HepG2 (cell line): Measurements from ENCODE around the gene CLEC16A. TPM values are rescaled to one million over a fixed set of nuclear protein-coding genes. Genes with fewer than 3 reads are reported as not detected.
A peak's percentile ranks its signal among the peaks of the same experiment; 100 is the strongest.

Experiments used
- ATAC-seq: fragments of 200-7000 bp; cut with Tn5 transposase; 3 replicates; pipeline ENCODE4 v1.9.1; 2020; ENCODE audit warnings: mild to moderate bottlenecking, moderate library complexity
- BruUV-seq: library from RNA; stranded (reverse); fragments of 400-500 nt; replicated peaks from 2 replicates; lab custom pipeline; 2021; lab: Mats Ljungman, UMichigan
- CTCF ChIA-PET: fragments of 300-600 bp; formaldehyde crosslinking; extraction: SDS; loops from one replicate; lab custom pipeline; 2021; ENCODE audit warnings: low total read pairs, inconsistent platforms, low intra/inter-chr PET ratio; lab: Yijun Ruan, JAX
- POLR2A ChIA-PET: fragments of 350-600 bp; sonication (Branson Sonifier 250); formaldehyde crosslinking; loops from one replicate; lab custom pipeline; 2020; ENCODE audit warnings: antibody characterized with exemption, inconsistent platforms; lab: Yijun Ruan, JAX
- DNase-seq: peaks from one replicate; pipeline ENCODE4 v3.0.0-alpha.2; 2015; ENCODE audit warnings: low spot score
- FAIRE-seq: peaks from 3 replicates; lab custom pipeline; 2011; peaks lifted over from hg19 to GRCh38; lab: Jason Lieb, UNC
- H2AFZ ChIP-seq: one replicate; pipeline ENCODE4 v1.6.1; 2011; ENCODE audit warnings: low read length, inconsistent platforms
- H3K27ac ChIP-seq: fragments of 300-600 bp; 3 replicates; pipeline ENCODE4 v1.8.0; 2011; ENCODE audit warnings: mixed run types, mild to moderate bottlenecking, mixed read lengths, low read length, inconsistent platforms; ENCODE audit not compliant: insufficient read depth; ENCODE audit errors: extremely low read length
- H3K27me3 ChIP-seq, 2 experiments: fragments of 200-600 bp in 1 of 2; 2 replicates in 1 of 2; 3 replicates in 1 of 2; pipeline versions ENCODE4 v1.6.0 to v1.8.0; 2011; ENCODE audit warnings: low read length in 2 of 2, mild to moderate bottlenecking in 2 of 2, moderate library complexity in 2 of 2, inconsistent platforms in 1 of 2; ENCODE audit not compliant: insufficient read depth in 2 of 2, control insufficient read depth in 1 of 2
- H3K36me3 ChIP-seq, 2 experiments: fragments of 200-600 bp in 1 of 2; replicated peaks in 1 of 2; 2 replicates in 1 of 2; 3 replicates in 1 of 2; pipeline versions ENCODE4 v1.5.1 to v1.8.0; 2011; ENCODE audit warnings: low read length in 2 of 2, inconsistent platforms in 1 of 2; ENCODE audit not compliant: insufficient read depth in 2 of 2, control insufficient read depth in 1 of 2
- H3K4me1 ChIP-seq: 2 replicates; pipeline ENCODE4 v1.5.1; 2012; ENCODE audit warnings: low read length, inconsistent platforms; ENCODE audit not compliant: insufficient read depth
- H3K4me2 ChIP-seq: 2 replicates; pipeline ENCODE4 v1.6.0; 2011; ENCODE audit warnings: low read depth, low read length, inconsistent platforms
- H3K4me3 ChIP-seq, 3 experiments: fragments of 200-600 bp in 1 of 3; sonication (generic), shearing (Covaris generic) in 1 of 3; replicated peaks in 1 of 3; 2 replicates each; pipeline ENCODE4 v1.5.1; 2011 to 2016; ENCODE audit warnings: low read length in 3 of 3, inconsistent platforms in 2 of 3, low read depth in 2 of 3, mild to moderate bottlenecking in 2 of 3, control low read depth in 1 of 3, mixed read lengths in 1 of 3; ENCODE audit not compliant: insufficient read depth in 1 of 3
- H3K79me2 ChIP-seq: one replicate; pipeline ENCODE4 v1.6.1; 2011; ENCODE audit warnings: low read length, inconsistent platforms; ENCODE audit not compliant: insufficient read depth
- H3K9ac ChIP-seq: 2 replicates; pipeline ENCODE4 v1.6.0; 2011; ENCODE audit warnings: mild to moderate bottlenecking, low read depth, low read length, inconsistent platforms; ENCODE audit not compliant: insufficient read depth
- H3K9me3 ChIP-seq: 2 replicates; pipeline ENCODE4 v1.5.1; 2012; ENCODE audit warnings: mild to moderate bottlenecking, low read length
- H4K20me1 ChIP-seq: 2 replicates; pipeline ENCODE4 v1.6.0; 2011; ENCODE audit warnings: inconsistent platforms, mild to moderate bottlenecking, low read length, moderate library complexity; ENCODE audit not compliant: insufficient read depth
- ARID5B ChIP-seq: IDR thresholded peaks from 2 replicates; pipeline ENCODE4 v1.4.0; 2020; ENCODE audit warnings: mild to moderate bottlenecking, missing genetic modification reagents
- KDM3A ChIP-seq: IDR thresholded peaks from 2 replicates; pipeline ENCODE4 v1.6.1; 2018; ENCODE audit warnings: low read depth, missing compliant biosample characterization
- PHF5A ChIP-seq: IDR thresholded peaks from one replicate; pipeline ENCODE4 v1.6.1; 2018; ENCODE audit warnings: low read depth, missing genetic modification reagents; ENCODE audit not compliant: unreplicated experiment
- ZNF121 ChIP-seq: sonication (generic); formaldehyde crosslinking; IDR thresholded peaks from 2 replicates; pipeline ENCODE4 v1.5.0; 2020; ENCODE audit warnings: mild to moderate bottlenecking, missing genetic modification reagents
- ZNF629 ChIP-seq: sonication (generic); formaldehyde crosslinking; conservative IDR thresholded peaks from 2 replicates; pipeline ENCODE4 v1.5.0; 2020; ENCODE audit warnings: missing genetic modification reagents
- ZNF644 ChIP-seq: IDR thresholded peaks from 2 replicates; pipeline ENCODE4 v1.6.1; 2016; ENCODE audit warnings: low read depth
- ZNF678 ChIP-seq: sonication (generic); formaldehyde crosslinking; IDR thresholded peaks from 2 replicates; pipeline ENCODE4 v1.4.0; 2020; ENCODE audit warnings: mild to moderate bottlenecking, missing genetic modification reagents
- WGBS: methylation state at CpG from one replicate; pipeline ENCODE4 v1.1.6; 2017; ENCODE audit warnings: low lambda C conversion rate; 5-methylcytosine and 5-hydroxymethylcytosine counted together
- in situ Hi-C: cut with HindIII; loops from 2 replicates; pipeline ENCODE4 v1.10.0; 2017; ENCODE audit warnings: low pct_unique_long_range_greater_than_20kb; ENCODE audit not compliant: extremely low pct_ligation_motif_present
- intact Hi-C: fragments of 100-400 bp; cut with micrococcal nuclease; formaldehyde crosslinking; loops from one replicate; pipeline ENCODE4 v1.10.0; 2022; ENCODE audit not compliant: unreplicated experiment
- polyA plus RNA-seq, 8 experiments: library from polyadenylated mRNA; depleted of rRNA in 3 of 8; stranded (reverse) in 7 of 8; unstranded in 1 of 8; fragments of >200 nt; fragmentation: Illumina TruSeq in 4 of 8; extraction: Trizol in 4 of 8; gene quantifications; 2 replicates each; pipeline versions ENCODE4 v1.2.1 to v1.2.3, GENCODE V29; 2011 to 2016; ENCODE audit warnings: low read depth in 4 of 8, missing spikeins in 1 of 8, mixed read lengths in 1 of 8; ENCODE audit not compliant: insufficient read depth in 1 of 8
- total RNA-seq, 5 experiments: library from RNA; depleted of rRNA; stranded (reverse); fragments of >200 nt; fragmentation: Illumina TruSeq; extraction: Trizol; gene quantifications; 2 replicates each; pipeline ENCODE4 v1.2.3, GENCODE V29; 2016; ENCODE audit warnings: low read depth in 1 of 5
- TF ChIP-seq, protein P1 (sequence below): sonication (generic); formaldehyde crosslinking; IDR thresholded peaks from 2 replicates; pipeline ENCODE4 v1.4.0; 2020; ENCODE audit warnings: missing genetic modification reagents

The CLEC16A gene
- total and polyA plus RNA-seq, 2 of the 13 experiments (the other 11 are each of a cell fraction or from before 2014, with no cell fraction given) = 8.5 to 10.3 TPM

DNA sequence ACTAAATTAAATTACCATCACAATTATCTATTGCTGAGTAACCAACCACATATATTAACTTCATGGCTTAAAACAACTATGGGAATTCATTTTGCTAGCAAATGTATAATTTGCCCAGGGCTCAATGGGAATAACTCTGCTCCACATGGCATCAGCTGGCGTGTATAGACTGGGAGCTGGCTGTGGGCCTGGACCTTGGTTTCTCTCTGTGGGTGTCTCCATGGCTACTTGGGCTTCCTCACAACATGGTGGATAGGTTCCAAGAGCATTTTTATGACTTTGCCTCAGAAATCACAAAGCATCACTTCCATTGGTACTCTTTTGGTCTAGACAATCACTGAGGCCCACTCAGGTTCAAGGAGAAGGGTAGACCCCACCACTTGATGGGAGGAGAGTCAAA, 166.8 kb downstream of the CLEC16A start (continued):
- no peak for TF ChIP-seq PHF5A
- no peak for TF ChIP-seq KDM3A (CRISPR knock-in tag)

DNA sequence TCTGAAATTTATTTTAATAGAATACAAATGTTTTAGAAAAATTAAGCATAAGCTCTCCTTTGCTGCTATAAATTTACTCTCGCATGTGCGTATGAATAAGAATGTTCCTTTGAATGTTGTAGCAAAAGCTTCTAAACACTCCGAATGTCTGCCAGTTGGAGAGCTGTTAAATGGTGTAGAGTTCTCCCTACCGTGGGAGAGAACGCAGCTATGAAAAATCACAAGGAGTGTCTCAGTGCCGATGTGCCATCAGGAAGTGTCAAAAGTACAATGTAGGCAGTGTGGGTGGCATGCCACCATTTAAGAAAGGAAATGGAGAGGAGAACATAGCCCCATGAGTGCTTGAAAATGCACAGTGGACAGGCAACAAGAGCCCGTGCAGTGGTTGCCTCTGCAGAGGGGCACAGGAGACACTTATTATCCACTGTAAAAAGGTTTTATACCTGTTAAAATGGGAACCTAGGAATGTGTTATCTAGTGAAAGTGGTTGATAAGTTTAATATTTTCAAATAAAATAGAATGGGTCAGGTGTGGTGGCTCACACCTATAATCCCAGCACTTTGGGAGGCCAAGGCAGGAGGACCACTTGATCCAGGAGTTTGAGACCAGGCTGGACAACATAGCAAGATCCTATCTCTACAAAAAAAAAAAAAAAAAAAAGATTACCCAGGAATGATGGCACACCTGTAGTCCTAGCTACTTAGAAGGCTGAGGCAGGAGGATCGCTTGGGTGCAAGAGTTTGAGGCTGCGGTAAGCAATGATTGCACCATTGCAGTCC, 167.7 kb downstream of the CLEC16A start:
- Histone ChIP-seq H3K4me1 (0 out of 2 replicates have a peak, but pooled peaks cover 7% of the 10 kb centered on the region), H3K9me3 (no peaks in the 10 kb centered on the region), H3K4me3 (no peak overlapping the region), H3K27ac (no peak overlapping the region), H3K79me2 (no peaks in the 10 kb centered on the region), H3K27me3 (no peaks in the 10 kb centered on the region), H3K4me2 (no peak overlapping the region), H3K9ac (no peak overlapping the region), H3K36me3 (no peaks in the 10 kb centered on the region), H4K20me1 (no peaks in the 10 kb centered on the region), H2AFZ (no peak overlapping the region)
- no peak for TF ChIP-seq ZNF644 (CRISPR knock-in tag)
- no peak for TF ChIP-seq ARID5B (CRISPR knock-in tag)
- TF ChIP-seq ZNF629 (CRISPR knock-in tag) = no peak
- TF ChIP-seq ZNF678 (CRISPR knock-in tag) = no peak
- peak; percentile 68 for TF ChIP-seq ZNF121 (CRISPR knock-in tag)
- TF ChIP-seq, protein P1, sequence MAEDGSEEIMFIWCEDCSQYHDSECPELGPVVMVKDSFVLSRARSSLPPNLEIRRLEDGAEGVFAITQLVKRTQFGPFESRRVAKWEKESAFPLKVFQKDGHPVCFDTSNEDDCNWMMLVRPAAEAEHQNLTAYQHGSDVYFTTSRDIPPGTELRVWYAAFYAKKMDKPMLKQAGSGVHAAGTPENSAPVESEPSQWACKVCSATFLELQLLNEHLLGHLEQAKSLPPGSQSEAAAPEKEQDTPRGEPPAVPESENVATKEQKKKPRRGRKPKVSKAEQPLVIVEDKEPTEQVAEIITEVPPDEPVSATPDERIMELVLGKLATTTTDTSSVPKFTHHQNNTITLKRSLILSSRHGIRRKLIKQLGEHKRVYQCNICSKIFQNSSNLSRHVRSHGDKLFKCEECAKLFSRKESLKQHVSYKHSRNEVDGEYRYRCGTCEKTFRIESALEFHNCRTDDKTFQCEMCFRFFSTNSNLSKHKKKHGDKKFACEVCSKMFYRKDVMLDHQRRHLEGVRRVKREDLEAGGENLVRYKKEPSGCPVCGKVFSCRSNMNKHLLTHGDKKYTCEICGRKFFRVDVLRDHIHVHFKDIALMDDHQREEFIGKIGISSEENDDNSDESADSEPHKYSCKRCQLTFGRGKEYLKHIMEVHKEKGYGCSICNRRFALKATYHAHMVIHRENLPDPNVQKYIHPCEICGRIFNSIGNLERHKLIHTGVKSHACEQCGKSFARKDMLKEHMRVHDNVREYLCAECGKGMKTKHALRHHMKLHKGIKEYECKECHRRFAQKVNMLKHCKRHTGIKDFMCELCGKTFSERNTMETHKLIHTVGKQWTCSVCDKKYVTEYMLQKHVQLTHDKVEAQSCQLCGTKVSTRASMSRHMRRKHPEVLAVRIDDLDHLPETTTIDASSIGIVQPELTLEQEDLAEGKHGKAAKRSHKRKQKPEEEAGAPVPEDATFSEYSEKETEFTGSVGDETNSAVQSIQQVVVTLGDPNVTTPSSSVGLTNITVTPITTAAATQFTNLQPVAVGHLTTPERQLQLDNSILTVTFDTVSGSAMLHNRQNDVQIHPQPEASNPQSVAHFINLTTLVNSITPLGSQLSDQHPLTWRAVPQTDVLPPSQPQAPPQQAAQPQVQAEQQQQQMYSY = no peak
- ChIA-PET CTCF (no interaction called here), POLR2A (interaction anchor here (0.6 kb wide), 1 partner anchor 144 kb away, joined by 3 read pairs; the partner anchor contains the start of gene SOCS1)
- BruUV-seq = no TSS peak
- ATAC-seq (no peak), FAIRE-seq (no peak), DNase-seq (no peak)
- in situ Hi-C loops = no loop called here
- WGBS = 85% methylated on average over 9 of the region's 9 CpGs
- intact Hi-C loops = no loop called here
